Measurements from ENCODE around the gene LCAT. TPM values are rescaled to one million over a fixed set of nuclear protein-coding genes. Genes with fewer than 3 reads are reported as not detected.
A peak's percentile ranks its signal among the peaks of the same experiment; 100 is the strongest.

The LCAT gene
- total and polyA plus RNA-seq, 9 of the 15 experiments (the other 6 are each of a cell fraction or from before 2014, with no cell fraction given) = 0.46 to 21.0 (median 5.0) TPM

DNA sequence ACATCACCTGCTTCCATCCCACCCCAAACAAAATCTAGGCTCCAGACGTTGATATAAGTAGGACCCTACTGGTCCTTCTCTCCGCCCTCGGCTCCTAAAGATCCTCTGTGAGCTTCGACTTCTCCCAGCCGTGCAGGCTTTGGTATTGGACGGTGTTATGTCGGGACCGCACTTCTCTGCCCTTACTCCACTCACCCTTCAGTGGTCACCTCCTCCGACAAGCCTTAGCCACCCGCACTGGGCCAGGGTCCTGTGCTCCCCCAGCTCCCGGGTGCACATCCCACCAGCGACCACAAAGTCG is 8.9 kb downstream of the LCAT start:
- Histone ChIP-seq H3K36me3 (ENCODE audit: control insufficient read depth, insufficient read depth, low read length) (peaks cover 28% of the 10 kb centered on the region; the same call in 2 of the 3 replicates), H3K9ac (ENCODE audit: insufficient read depth in 1 of 2, low read depth in 2 of 2, low read length in 2 of 2) (peak overlapping the region; percentile 90 to 98), H3K9me1 (ENCODE audit: control insufficient read depth, insufficient read depth, low read length) (no peaks in the 10 kb centered on the region), H3K79me2 (ENCODE audit: control insufficient read depth, insufficient read depth, low read length) (peaks cover 42% of the 10 kb centered on the region), H3K4me2 (ENCODE audit: insufficient read depth, low read length) (peak overlapping the region; percentile 99), H3K9me3 (replicated peaks; ENCODE audit: control insufficient read depth, insufficient read depth, low read depth, low read length) (no peaks in the 10 kb centered on the region), H3K4me3 (peak overlapping the region; percentile 85), H3K4me1 (replicated peaks in 1 of 2; ENCODE audit: control insufficient read depth in 2 of 2, insufficient read depth in 2 of 2, low read length in 2 of 2) (peaks cover 17 to 70% of the 10 kb centered on the region in 2 experiments), H3K27ac (ENCODE audit: extremely low read depth, low read depth, low read length) (peak overlapping the region; percentile 66), H4K20me1 (replicated peaks; ENCODE audit: control insufficient read depth, insufficient read depth, low read length) (no peaks in the 10 kb centered on the region; the same call in 1 of the 2 replicates), H3K27me3 (ENCODE audit: control insufficient read depth in 2 of 2, insufficient read depth in 2 of 2, low read length in 2 of 2) (no peaks in the 10 kb centered on the region), H2AFZ (ENCODE audit: low read depth, low read length) (peak overlapping the region; percentile 95)
- ATAC-seq = peak; percentile 4
- ChIA-PET POLR2A (interaction anchor here (0.5 to 1.7 kb wide), 21 partner anchors 9 to 379 kb away, joined by 3 to 8 read pairs (median 3); partner anchors contain the start of gene LCAT), CTCF (ENCODE audit: low intra/inter-chr PET ratio) (no interaction called here)
- FAIRE-seq = no peak
- intact Hi-C loops (cut with micrococcal nuclease) = loop anchor here (5.0 to 10.0 kb wide), 2 partner anchors 107 to 410 kb away; partner anchors contain the start of gene RIPOR1
- WGBS (ENCODE audit: insufficient coverage, low coverage, missing lambda C conversion rate) = 2% methylated on average over 13 of the region's 13 CpGs
- in situ Hi-C loops (cut with MboI) = no loop called here
- no TSS peak for BruUV-seq (replicated peaks)
- DNase-seq (ENCODE audit: extremely low read depth in 1 of 4, low spot score in 3 of 4) = no peak
- TF ChIP-seq POLR2AphosphoS2 (IDR thresholded peaks at IDR 0.05; ENCODE audit: low read length) (0 out of 2 replicates have a peak, but pooled peaks have one; percentile 1), ESRRA (IDR thresholded peaks at IDR 0.05; ENCODE audit: borderline replicate concordance, low read depth) (no peak), ZNF830 (CRISPR knock-in tag; IDR thresholded peaks at IDR 0.05) (0 out of 2 replicates have a peak, but pooled peaks have one; percentile 47), ZNF77 (CRISPR knock-in tag; IDR thresholded peaks at IDR 0.05) (peak; percentile 18; the same call in 1 of the 2 replicates), RUNX1 (IDR thresholded peaks at IDR 0.05; ENCODE audit: low read depth) (no peak), MEF2A (IDR thresholded peaks at IDR 0.05; ENCODE audit: control insufficient read depth, low read depth, low read length) (no peak), CEBPG (CRISPR knock-in tag; IDR thresholded peaks at IDR 0.05) (no peak), CEBPG (tag; conservative IDR thresholded peaks at IDR 0.05 in 1 of 2, IDR thresholded peaks at IDR 0.05 in 1 of 2) (no peak), SRSF3 (IDR thresholded peaks at IDR 0.05; ENCODE audit: insufficient read depth, low read length) (no peak), MED1 (CRISPR knock-in tag; IDR thresholded peaks at IDR 0.05; ENCODE audit: borderline replicate concordance) (0 out of 2 replicates have a peak, but pooled peaks have one; percentile 18), TSC22D4 (tag; IDR thresholded peaks at IDR 0.05) (no peak), ZBTB7A (IDR thresholded peaks at IDR 0.05; ENCODE audit: borderline replicate concordance, control insufficient read depth, low read depth, low read length) (peak; percentile 35; the same call in 1 of the 2 replicates), EGR1 (conservative IDR thresholded peaks at IDR 0.05) (no peak), ZNF253 (CRISPR knock-in tag; conservative IDR thresholded peaks at IDR 0.05) (no peak), JUNB (CRISPR knock-in tag; conservative IDR thresholded peaks at IDR 0.05) (no peak), KDM4B (IDR thresholded peaks at IDR 0.05; ENCODE audit: borderline replicate concordance in 2 of 2, low read depth in 1 of 2) (no peak), HDAC6 (IDR thresholded peaks at IDR 0.05; ENCODE audit: low read depth, low read length) (no peak)
- TF ChIP-seq, protein P1, sequence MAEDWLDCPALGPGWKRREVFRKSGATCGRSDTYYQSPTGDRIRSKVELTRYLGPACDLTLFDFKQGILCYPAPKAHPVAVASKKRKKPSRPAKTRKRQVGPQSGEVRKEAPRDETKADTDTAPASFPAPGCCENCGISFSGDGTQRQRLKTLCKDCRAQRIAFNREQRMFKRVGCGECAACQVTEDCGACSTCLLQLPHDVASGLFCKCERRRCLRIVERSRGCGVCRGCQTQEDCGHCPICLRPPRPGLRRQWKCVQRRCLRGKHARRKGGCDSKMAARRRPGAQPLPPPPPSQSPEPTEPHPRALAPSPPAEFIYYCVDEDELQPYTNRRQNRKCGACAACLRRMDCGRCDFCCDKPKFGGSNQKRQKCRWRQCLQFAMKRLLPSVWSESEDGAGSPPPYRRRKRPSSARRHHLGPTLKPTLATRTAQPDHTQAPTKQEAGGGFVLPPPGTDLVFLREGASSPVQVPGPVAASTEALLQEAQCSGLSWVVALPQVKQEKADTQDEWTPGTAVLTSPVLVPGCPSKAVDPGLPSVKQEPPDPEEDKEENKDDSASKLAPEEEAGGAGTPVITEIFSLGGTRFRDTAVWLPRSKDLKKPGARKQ (CRISPR knock-in tag; IDR thresholded peaks at IDR 0.05) = no peak
- TF ChIP-seq, protein P2, sequence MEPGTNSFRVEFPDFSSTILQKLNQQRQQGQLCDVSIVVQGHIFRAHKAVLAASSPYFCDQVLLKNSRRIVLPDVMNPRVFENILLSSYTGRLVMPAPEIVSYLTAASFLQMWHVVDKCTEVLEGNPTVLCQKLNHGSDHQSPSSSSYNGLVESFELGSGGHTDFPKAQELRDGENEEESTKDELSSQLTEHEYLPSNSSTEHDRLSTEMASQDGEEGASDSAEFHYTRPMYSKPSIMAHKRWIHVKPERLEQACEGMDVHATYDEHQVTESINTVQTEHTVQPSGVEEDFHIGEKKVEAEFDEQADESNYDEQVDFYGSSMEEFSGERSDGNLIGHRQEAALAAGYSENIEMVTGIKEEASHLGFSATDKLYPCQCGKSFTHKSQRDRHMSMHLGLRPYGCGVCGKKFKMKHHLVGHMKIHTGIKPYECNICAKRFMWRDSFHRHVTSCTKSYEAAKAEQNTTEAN (CRISPR knock-in tag; IDR thresholded peaks at IDR 0.05) = no peak
- TF ChIP-seq, protein P3, sequence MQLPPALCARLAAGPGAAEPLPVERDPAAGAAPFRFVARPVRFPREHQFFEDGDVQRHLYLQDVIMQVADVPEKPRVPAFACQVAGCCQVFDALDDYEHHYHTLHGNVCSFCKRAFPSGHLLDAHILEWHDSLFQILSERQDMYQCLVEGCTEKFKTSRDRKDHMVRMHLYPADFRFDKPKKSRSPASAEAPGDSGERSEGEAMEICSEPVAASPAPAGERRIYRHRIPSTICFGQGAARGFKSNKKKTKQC (CRISPR knock-in tag; IDR thresholded peaks at IDR 0.05) = no peak
